NCI-H82 (cell line): Measurements from ENCODE around the gene SLC16A9.

Experiments used
- DNase-seq: peaks from one replicate; lab custom pipeline; 2025; lab: John Stamatoyannopoulos, UW

Gene SLC16A9

GRCh38 chr10:59719374-59719773 lies 9.7 kb upstream of the SLC16A9 start:
- no peak for DNase-seq

- DNase-seq = peak; percentile 67
These were observed 8.6 kb upstream of the SLC16A9 start for GRCh38 chr10:59718257-59718656.

DNA sequence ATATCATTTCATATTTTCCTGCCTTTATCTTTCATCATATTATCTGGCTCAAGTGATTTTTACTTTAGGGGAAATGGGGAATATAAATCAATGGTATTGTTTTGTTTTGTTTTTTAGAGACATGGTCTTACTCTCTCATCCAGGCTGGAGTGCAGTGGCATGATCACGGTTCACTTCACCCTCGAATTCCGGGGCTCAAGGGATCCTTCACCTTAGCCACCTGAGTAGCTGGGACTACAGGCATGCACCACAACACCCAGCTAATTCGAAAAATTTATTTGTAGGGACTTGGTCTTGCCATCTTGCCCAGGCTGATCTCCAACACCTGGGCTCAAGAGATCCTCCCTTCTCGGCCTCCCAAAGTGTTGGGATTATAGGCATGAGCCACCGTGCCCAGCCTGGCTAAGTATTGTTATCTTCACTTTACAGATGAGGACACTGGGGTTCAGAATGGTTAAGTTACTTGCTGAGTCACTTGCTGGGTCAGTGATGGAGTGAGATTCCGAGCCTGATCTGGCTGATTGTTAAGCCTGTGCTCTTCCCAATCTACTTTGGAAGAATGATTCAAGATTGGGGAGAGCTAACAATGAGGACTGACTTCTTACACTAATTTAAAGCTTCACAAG lies 3.7 kb upstream of the SLC16A9 start:
- DNase-seq = no peak

DNA sequence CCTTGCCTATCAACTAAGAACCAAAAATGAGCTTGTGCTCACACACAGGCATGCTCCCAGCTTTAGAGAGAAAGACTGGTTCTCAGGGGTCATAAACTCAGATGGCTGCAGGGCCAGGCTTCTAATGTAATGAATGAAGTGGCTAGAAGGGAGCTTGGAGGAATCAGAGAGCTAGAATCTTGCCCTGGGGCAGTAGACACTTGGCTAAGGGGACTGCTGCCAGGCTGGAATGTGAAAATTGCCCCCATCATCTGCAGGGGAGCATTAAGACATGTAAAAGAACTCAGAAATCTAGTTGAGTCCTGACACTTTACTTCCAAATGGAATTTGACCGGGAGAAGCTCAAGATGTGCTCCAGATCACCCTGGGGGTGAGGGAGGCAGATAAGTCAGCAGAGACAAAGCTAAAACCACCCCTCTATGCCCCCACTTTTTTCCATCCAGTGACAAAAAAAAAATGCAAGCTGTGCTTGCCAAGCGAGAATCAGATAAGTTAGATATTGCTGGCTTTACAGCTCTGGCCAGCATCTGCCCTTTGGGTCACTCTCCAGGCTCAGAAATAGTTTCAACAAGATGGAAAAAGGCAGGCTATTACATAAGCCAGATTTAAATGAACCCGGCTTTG lies 2.3 kb upstream of the SLC16A9 start:
- DNase-seq = no peak

- peak; percentile 42 for DNase-seq
These were observed 745 bp downstream of the SLC16A9 start for GRCh38 chr10:59708816-59709394.

GRCh38 chr10:59706851-59707797 lies 2.5 kb downstream of the SLC16A9 start:
- DNase-seq = no peak

DNA sequence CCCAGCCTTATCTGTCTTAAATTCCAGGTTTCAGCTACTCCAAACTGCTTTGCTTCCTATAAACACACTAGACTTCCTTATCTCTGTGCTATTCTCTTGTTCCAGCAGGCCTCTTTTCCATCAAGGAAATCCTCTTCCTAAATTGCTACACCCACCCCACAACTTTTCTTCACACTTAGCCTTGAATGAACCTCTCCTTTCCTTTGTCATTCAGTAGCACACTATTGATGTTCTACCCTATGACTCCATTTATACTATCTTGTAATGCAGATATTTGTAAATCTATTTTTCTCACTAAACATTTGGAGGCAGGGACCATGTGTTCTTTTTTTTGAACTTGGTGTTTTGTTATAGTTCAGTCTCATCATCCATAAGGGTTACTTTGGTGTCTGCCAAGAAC lies 3.7 kb downstream of the SLC16A9 start:
- DNase-seq = no peak

DNA sequence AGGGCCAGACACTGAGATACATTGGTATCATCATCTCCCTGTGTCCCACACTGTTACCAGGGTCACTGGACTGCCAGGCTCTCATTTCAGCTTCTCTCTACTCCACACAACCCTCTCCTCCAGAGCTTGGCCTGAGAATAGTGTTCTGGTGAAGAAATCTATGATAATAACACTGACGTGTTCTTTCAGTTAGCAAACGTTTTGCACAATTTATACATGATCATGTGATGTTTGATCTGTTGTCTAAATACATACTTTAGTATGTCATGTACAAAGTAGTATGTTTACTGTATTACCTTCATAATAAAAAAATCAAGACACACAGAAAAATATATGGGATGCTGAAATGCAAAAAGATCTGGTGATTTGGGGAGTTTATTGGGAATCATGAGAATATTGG lies 5.0 kb downstream of the SLC16A9 start:
- DNase-seq = no peak

DNA sequence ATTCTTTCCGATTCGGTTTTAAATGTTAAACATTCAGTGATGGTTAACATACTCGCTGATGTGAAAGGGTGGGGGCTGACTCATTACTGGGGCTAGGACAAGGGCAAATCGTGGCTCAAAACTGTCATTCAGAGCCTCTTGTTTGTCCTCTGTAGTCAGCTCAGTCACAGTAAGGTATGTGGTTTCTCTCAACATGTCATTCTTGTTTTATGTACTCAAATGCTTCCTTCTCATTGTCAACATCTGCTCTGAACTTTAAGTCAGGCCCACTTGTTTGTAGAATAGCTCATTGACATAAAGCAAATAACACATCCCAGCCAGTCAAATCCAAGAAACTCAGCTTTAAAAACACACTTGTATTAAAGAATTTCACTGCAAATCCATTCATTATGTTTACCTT lies 7.3 kb downstream of the SLC16A9 start:
- DNase-seq = no peak

DNA sequence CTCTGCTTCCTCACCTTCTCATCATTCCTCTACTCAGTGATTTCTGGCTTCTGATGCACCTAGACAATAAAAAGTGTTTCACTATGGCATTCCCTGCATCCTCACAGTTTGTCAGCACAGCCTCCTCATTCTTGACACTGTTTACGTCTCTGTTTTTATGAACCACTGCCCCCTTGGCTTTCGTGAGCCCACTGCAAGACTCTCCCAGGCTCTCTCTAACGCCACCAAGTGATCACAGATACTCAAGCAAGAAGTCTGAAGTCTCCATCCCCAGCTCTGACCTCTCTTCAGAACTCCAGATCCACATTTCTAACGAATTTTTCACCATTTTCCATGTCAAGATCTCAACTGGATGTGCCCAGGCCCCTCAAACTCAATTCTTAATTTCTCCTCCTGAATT lies 8.9 kb downstream of the SLC16A9 start:
- DNase-seq = peak; percentile 44

- no peak for DNase-seq
These were observed 11.3 kb downstream of the SLC16A9 start for GRCh38 chr10:59698326-59698725.

DNA sequence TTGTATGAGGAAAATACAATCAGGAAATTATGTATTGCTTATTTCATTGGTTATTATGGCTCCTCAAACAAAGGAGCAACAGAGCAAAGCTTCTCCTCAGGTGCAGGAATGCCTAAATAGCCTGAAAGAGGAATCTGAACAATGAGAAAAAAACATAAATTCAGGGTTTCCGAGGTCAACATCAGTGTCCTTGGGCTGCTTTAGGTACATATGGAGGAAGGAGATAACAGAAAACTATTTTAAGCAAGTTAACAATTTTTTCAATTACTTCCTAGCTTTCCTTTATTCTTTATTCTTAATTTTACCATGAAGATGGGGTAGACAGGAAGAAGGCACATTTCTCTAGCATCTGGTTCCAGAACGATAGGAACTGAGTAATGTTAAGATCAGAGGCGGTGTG lies 14.0 kb downstream of the SLC16A9 start:
- DNase-seq = no peak

- no peak for DNase-seq
These were observed 14.7 kb downstream of the SLC16A9 start for GRCh38 chr10:59694936-59695335.

DNA sequence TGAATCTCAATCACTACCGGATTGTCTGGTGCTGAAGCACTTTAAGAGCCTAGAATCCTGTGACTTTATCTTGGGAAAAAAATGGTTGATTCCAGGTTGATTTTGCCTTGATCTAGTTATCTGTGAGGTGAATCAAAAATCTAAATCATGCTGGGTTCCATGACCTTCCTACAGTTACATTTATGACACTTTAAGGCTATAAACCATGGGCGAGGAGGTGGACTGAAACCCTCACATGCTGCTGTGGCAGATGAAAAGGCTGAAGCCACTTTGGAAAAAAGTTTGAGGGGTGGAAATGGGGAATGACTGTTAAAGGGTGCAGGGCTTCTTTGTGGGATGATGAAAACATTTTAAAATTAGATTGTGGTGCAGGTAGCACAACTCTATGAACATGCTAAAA lies 17.5 kb downstream of the SLC16A9 start:
- DNase-seq = no peak

DNA sequence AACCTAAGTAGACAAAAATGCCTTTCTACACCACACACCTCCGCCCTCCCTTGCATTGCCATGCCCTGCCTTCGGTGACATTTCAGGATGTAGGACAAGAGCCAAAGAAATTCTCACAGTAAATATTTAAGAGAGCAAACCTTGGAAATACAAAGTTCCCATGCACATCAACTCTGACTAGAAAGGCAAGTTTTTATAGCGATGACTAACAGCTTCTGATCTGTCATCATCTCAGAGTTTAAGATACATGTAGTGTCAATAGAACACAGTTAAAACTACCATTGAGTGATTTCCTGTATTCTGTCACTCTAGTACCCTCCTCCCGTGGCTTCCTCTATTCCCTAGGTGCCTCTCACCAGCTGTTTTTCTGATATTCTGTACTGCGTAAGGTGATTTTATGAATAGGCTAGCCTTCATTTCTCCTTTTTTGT lies 20.7 kb downstream of the SLC16A9 start:
- no peak for DNase-seq

- no peak for DNase-seq
These were observed 22.0 kb downstream of the SLC16A9 start for GRCh38 chr10:59687657-59688056.

DNA sequence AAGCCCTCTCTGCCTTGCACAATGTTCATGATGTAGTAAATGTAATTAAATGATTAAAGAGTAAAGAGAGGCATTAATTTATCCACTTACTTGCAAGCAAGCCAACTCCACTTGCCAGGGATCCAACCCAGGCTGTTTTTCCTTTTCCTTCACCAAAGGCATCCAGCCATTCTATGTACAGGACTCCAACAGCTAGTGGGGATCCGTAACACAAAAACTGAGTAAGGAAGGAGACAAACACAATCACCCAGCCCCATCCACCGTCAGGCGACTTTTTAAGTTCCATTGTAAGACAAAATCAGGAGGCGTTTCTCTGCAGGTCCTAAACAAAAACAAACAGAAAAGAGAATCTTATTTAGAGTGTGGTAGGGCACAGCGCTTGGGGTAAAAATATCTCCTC lies 25.6 kb downstream of the SLC16A9 start:
- no peak for DNase-seq

DNA sequence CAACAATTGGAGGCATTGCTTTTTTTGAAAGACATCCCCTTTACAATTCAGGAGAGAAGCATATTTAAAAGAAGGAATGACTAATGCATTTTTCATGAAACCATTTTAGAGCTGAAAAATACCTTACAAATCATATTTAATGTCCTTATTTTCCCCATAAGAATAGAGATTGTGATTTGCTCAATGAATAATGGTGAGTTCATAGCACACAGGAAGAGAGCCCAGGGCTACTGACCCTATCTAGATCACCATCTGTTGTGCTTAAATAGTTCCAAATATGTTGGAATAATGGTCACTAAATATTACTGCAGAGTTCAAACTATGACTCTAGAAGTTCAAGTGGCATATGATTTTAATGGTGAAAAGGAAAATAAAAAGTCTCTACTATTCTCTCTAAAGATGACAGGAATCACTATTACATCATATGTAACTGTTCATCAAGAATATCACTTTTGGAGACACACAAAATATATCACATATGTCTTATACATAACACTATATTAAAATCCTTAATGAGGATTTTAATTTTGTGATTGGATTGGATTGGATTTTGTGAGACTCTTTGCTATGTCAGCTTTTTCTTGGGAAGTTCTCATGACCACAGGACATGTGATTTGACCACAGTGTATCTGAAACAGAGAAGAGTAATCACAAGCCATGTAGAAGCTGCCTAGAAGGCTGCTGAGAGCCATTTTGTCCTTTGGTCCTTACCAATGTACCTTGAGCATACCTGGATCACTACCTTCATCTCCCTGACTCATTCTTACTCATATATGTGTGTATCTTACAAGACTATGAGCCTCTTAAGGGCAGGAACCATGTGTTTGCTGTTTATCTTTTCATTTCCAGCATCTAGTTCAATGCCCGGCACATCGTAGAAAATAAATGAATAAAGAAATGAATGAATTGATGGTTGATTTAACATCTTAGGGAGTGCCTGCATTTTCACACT lies 26.4 kb downstream of the SLC16A9 start:
- DNase-seq = no peak

DNA sequence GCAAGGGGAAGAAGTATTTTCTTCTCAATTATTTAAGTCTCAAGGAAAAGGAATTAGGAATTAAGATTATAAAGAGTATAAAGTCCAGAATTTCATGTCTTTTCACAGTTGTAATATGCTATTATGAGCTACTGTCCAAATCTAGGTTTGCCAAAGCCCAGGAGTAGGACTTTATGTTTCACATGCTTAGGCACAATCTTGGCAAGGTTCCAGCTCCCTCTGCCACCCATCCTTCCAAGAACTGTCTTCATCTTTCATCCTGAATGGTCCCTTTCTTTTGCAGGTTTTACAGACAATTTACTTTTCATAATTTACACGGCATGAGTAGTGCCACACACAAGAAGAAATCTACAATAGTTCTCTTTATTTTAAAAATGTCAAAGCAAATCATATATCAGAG lies 29.5 kb downstream of the SLC16A9 start:
- DNase-seq = peak; percentile 19

DNA sequence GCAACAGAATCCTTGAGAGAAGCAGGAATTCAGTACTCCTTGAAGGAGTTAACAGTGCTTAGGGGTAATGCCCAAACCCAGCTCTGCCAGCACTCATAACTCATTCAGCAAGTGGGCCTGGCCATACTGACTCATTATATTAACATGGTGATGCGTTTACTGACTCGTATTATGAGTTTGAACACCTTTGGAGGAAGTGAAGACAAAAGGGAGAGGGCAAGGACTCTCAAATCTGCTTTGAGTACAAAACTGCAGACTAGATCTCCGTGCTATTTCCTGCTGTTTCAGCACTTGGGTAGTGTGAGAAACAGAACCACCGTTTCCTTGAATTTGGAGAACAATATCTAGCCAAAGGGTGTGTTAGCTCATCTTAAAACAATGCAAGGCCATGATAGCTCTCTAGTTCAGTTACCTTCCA lies 30.8 kb downstream of the SLC16A9 start:
- DNase-seq = no peak

DNA sequence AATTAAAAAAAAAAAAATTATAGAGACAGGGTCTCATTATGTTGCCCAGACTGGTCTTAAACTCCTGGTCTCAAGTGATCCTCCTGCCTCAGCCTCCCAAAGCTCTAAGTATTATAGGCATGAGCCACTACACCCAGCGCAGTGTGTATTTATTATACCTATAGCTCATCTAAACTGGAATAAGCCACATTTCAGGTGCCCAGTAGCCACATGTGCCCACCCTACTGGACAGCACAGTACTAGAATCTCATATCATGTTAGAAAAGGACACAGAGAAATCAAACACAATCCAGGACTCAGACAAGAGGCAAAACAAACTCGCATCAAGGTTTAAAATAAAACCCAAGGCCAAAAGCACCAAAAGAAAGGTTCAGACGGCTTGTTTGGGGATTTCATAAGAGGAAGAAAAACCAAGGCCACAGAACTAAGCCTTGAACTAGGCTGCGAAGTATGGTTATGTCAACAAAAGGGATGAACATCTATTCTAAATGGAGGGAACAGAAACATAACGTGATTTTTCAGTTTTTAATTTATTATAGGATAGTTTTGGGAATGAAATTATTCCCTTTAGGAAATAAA lies 32.3 kb downstream of the SLC16A9 start:
- no peak for DNase-seq
